Cerebellar cortex (tissue), 1 donor: ENCODE data around the gene FIBCD1.

Experiments
- DNase-seq: peaks from one replicate; pipeline ENCODE4 v3.0.0-alpha.2; 2015; ENCODE audit warnings: low spot score

FIBCD1 gene

DNA sequence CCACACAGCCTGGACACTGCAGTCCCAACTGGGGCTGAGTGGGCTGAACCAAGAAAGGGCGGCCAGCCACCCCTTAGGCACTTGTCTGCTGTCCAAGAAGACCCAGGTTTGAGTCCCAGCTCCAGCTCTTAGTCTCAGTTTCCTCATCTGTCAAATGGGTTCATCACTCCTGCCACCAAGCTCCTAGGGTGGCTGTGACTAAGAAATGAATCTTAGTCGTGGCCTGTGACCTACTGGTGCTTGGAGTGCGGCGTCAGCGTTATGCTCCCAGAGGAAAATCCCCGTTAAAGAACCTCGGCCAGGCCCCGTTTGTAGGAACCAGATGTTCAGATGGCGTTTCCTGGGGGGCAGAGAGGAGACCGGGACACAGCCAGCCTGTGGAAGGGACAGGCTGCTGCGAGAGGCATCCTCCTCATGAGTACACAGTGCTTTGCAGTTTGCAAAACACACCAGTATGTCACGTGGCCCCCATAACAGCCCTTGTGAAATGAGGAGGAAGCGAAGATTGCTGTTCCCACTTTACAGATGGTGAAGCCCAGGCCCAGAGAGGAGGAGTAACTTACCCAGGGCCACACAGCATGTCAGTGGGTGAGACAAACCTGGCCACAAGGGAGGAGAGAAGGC, 3.3 kb downstream of the FIBCD1 start:
- DNase-seq: no peak

DNA sequence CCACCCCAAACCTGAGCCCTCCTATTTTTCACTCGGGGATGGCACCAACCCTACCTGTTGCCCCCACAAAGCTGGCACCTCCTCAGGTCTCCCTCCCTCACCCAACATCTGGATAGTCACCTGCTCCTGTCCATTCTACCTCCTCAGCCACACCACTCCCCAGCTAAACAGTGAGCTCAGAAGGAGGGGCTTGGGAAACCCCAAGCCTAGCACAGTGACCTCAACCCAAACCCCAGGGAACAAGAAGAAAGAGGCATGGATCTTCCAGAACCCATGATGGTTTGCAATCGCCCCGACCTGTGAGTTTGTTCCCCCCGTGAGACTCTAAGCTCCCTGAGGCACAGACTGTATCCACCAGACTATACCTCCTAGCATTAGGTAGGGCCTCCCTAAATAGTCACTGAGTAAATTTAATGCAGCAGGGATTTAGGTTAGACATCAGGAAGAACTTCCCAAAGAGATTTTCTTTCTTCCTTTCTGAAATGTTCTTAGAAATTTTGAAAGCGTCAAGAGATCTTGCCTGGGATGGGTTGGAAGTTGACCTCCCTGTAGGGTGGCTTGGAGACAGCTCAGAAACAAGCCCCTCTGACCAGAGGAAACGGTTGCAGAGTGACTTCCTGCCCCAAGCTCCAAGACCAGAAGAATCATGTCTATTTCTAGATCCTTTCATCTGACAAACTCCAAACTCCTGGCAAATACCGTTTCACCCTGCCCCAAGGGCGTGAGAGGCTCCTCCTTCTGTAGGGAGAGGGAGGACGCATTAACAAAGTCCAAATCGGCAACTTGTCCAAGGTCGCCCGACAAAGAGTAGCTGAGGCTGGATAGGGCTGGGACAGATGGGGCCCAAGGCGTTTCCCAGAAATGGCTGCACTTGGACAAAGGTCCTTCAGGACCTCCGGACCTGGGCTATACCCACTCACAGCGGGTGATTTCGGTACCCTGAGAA, 4.1 kb downstream of the FIBCD1 start:
- no peak for DNase-seq

DNA sequence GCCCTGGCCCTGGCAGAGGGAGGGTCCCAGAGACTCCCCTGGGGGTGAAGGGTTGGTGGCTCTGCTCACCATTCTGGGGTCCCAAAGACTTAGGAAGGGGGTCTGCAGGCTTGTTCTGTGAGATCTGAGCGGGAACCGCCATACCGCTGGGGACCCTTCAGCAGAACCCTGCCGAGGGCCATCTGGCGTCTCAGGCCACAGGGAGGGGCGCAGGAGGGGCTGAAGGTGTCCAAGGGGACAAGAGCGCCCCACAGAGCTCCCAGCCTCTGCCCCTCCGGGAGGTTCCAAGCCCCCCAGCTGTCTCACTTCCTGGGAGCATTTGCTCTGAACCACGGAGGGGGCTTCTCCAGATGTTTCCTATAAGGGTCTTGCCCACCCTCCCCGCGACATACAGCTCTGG, 4.8 kb downstream of the FIBCD1 start:
- DNase-seq: no peak

DNA sequence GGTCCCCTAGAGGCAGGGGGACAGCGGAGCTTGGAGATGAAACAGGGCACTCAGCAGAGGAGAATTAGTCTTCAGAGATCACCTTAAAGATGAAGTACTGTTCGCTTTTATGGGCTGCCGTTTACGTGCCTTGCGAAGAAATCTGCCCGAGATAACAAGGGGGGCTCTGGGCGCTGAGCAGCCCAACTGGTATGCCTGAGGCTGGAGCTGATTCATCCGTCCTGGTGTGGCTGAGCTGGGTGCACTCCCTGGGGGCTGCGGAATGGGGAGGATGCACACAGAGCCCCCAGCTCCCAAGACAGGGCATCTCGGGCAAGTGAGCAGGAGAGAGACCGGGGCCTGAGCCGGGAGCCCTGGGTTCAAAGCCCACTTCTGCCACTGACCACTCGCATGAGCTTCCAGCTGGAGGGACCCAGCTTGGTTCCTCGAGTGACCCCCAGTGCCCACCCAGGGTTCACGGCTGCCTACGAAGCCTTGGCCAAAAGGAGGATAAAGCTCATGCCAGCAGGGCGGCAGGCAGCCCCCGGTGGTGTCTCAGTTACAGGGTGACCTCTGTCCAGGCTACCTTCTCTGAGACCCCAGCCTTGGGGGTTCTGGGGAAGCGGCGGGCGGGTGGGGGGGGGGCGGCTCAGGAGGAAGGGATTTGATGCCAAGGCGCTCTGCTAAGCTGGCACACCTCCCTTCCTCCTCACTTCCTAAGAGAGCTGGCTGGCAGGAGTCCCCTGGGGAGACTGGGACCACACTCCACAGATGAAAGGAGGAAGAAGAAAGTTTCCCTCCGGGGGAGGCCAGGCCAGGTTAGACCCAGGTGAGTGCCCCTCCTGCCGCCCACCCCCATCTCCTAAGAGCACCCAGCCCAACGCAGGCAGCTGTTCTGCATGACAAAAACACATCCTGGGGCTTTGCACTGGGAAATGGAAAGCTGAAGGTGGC, 5.7 kb downstream of the FIBCD1 start:
- no peak for DNase-seq

DNA sequence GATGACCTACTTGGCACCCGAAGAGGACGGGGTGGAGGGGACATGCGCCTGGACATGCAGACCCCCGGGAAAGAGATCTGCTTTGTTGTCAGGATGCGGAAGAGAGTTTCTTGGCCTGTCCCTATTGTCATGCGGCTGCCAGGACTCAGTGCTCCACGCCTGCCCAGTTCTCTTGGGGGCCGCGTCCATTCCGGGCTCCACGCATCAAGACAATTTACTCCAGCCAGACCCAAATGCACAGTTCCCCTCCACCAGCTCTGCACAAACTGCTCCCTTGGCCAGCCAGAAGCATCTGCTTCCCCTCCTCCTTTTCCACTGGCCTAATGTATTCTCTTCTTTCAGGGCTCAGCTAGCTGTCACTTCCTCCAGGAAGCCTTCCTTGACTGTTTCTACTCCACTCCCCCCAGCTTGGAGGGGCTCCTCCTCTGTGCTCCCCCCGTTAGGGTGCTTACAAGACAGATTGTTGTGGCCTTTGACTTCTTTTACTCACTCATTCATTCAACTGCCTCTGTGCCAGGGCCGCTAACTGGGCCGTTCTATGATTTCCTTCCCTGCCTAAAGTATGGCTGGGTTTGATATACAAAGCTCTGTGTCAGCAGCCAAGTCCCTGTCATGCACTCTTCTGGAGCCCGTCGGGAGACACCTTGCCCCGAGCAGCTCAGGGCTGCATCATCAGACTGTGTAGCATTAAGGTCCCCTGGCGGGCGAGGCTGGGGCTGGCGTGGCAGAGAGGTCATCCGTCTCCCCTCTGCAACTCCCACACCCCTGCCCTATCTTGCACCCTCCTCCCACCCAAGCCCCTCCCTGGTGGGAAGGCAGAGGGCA, 6.6 kb downstream of the FIBCD1 start:
- DNase-seq: no peak

DNA sequence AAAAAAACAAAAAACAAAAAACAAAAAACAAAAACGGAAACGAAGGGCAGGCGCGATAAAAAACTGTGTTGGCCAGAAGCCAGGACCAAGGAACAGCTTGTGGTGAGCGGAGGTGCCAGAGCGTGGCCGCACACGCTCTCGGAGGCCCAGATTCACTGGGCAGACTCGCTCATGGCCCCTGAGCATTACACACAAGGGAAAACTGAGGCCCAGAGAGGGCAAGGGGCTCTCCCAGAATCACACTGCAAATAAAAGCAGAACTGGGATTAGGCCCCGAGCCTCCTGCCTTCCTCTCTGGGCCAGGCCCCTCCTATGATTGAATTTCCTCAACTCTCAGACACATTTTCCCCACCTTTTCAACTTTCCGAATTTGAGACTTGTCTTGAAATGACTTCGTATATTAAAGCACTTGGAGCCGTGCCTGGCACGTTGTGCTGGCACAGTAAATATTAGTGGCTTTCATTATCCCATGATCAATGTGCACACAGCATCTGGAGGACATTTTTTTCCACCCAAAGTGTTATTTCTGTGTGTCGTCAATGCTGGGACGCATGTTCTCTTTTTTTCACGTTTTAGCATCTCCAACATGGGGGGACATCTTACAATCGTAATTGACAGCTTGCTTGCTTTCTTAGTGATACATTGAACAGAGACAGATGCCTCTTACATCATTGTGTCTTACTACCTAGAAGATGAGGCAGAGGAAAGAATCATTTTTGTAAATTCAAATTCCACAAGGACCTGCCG, 7.4 kb downstream of the FIBCD1 start:
- DNase-seq: no peak

DNA sequence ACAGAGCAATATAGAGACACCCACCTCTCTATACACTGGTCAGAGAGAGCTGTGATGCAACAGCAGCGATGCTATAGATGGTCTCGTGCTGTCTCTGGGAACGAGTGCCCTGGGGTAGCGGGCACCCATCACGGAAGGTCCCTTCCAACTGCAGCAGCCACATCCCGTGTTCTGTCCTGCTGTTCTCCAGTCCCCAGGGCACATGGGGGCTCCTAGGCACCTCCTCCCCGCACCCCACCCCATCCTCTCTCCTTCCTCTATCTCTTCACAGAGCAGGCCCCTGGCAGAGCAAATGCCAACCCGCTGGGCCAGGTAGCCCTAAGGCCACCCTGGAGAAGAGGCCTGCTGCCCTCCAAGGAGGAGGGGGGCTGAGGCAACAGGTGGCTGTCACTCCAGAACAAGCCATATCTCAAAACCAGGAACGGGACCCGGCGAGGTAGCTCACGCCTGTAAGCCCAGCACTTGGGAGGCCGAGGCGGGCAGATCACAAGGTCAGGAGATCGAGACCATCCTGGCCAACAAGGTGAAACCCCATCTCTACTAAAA, 8.2 kb downstream of the FIBCD1 start:
- no peak for DNase-seq

DNA sequence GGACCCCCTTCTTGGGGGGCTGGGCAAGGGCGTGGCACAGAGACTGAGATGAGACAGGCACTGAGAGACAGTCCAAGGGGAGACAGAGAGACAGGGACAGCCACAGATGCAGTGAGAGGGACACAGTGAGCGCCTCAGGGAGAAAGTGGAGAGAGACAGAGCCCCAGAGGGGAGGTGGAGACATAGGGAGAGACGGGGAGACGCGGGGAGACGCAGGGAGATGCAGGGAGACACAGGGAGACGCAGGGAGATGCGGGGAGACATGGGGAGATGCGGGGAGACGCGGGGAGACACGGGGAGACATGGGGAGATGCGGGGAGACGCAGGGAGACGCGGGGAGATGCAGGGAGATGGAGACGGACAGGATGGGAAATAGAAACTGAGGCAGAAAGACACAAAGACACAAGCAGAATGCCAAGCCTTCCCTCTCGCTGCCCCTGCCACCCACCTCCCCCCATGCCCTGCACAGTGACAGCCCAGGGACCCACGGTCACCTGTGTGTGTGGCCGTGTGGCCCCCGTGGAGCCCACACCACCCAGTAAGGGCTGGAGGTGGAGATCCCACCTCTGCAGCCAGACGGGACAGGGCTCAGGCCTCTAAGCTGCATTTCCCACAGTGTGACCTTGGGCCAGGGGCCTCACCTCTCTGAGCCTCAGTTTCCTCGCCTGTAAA, 8.8 kb downstream of the FIBCD1 start:
- DNase-seq: no peak

DNA sequence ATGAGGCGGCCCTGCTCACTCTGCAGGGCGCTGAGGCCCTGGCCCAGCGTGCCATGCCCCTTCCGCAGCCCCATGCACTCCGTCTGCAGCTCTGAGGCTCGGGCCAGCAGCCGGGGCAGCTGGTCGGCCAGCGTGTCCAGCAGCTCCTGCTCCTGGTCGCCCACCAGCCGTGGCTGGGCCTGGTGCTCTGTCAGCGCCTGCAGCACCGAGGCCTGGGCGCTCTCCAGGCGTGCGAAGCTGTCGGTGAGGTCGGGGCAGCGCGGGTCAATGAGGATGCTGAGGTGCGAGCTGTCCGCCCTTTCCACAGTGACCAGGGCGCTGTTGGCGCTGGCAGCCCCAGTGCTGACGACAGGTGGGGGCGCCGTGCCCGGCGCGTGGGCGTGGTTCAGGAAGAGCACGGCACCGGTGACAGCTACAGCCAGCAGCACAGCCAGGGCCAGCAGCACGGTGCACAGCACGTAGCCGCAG, 9.4 kb downstream of the FIBCD1 start:
- DNase-seq: no peak

DNA sequence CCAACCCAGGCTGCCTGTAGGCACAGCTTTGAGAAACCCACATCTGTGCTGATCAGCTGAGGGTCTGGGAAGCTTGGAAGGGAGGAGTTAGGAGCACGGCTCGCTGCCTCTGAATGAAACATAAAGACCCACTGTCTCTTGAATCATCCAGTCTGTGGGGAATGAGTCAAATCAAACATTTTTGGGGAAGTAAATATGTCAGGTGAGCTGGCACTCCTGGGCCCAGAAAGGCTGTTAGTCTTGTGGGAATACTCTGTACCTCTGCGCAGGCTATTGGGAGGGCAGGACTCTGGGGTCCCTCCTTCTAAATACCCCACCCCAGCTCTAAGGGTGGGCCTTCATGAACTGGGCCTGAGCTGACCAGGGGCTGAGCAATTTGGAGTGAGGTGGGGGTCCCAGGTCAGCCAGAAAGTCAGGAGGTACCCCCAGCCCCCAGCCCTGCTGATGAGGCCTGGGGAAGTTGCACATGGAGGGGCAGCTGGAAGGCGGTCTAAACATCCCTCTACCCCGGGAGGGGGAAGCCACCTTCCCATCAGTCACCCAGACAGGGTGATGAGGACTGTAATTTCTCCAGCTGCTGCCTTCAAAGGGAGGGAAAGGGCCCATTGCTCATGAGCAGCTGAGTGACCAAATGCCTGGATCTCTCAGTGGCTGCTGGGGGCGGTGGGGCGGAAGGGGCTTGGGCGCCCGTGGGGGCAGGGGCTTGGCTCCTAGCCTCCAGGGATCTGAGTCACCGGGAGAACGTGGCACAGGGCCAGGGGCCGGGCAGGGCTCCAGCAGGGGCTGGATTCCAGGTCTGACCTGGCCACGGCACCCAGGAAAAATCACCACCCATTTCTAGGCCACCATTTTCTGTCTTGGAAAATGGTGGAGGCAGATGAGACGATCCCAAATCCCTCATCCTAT, 10.8 kb downstream of the FIBCD1 start:
- DNase-seq: no peak

DNA sequence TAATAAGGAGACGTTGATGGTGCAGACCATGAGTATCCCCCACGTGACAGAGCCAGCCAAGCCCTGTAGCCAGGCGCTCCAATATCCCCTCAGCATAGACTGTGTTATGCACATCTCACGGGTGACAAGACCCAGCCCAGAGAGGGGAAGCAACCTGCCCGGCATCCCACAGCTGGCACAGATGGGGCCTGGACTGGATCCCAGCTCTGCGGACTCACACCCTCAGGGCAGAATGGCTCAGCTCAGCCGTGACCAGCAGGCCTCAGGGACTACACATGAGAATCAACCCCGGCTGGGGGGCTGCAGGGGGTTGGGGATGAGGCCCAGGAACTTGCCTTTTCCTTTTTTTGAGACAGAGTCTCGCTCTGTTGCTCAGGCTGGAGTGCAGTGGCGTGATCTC, 11.7 kb downstream of the FIBCD1 start:
- no peak for DNase-seq

DNA sequence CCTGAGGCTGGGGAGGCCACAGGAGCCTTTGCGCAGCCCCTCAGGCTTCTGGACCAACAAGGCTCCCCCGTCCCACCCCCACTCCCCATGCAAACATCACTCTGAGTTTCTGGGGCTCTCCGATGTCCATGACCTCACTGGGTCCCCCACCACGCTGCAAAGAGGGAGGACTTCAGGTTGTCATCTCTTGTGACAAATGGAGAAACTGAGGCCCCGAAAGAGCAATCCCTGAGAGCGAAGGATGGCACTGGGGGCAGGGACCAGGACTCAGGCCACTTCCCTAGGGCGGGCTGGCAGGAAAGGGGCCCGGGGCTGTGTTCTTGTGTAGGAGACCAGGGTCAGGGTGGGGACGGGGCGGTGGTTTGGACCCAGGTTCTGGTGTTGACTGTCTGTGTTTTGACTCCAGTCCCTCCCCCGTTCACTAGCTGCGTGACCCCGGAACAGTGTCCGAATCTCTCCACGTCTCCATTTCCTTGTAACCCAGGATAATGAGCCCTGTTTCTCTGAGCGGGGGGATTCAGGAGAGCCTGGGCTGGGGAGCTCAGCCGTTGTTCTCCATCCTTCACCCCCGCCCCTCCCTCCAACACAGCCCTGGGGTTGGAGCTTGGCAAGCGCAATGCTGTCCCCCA, 13.9 kb downstream of the FIBCD1 start:
- no peak for DNase-seq

DNA sequence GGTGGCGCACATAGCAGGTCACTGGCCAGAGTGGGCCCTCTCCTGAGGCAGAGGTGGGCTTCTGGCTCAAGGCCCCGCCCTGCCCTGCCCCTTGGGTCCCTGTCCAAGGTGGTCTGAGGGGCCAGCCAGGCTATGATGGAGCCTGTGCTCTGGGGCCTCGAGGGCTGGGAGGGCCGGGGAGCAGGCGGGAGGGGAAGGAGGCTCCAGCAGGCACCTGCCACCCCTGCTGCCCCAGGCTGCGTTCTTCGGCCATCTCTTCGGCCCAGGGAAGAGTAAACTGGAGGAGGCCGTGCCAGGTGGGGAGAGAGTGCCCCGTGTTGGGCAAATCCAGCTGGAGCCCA, 14.6 kb downstream of the FIBCD1 start:
- DNase-seq: no peak

DNA sequence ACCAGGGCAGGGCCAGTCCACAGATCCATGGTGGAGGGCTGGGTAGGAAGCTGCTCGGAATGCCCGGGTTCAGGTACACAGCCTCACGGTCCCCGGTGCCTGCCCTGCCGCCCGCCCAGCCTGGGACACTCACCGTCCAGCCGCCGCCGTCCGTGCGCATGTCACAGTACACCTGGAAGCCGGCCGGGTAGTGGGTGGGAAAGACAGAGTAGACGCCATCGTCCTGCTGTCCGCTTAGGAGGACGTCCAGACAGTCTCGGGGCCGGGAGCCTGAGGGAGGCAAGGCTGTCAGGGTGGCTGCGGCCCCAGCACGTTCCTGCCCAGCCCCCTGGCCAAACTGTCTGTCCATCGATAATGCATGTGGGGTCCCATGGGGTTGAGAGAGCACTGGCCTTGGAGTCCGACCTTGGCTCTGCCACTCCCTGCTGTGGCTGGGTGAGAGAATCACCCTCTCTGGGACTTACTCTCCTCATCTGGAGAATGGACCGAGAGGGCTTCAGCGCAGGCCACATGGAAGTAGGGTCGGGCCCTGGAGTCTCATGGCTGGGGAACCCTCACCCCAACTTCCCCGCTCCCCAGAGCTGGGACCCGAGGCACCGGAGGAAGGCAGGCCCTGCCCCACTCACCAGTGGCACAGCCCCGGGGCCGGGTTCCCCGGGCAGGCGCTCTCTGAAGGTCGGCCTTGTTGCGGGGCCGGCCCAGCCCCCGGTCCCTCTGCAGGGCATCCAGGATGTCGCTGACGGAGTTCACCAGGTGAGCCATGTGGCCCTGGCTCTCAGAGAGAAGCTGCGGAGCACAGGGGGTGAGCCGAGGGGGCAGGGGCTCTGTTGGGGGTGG, 15.2 kb downstream of the FIBCD1 start:
- no peak for DNase-seq

DNA sequence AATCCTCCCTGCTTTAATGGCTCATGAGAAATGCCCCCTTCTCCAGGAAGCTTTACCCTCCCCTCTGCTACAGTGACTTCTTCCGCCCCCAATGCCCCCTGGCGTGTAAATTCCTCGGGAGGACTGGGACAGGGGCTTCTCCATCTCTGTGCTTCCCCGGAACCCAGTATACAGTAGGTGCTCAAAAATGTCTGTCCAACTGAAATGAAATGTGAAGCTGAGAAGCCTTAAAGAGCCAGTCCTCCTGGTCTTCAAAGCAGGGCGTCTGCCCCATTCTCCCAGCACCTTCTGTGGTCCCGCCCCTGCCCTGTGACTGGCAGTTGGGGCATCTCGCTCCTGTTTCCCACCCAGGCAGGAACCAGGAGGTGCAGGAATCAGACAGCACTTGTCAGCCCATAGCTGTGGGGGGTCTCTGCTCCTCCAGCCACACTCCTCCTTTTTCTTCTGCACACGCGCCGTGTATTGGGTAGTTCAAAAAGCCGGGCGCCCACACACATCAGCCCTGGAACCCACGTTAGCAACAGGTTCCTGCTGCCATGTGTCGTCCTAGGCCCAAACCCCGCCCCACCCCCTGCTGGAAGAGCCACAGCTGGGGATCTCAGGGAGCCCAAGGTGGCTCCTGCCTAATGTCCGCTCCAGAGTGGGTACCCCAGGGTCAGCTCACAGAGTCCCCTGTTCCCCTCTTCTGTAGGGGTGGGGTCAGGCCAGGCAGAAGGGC, 16.0 kb downstream of the FIBCD1 start:
- no peak for DNase-seq

DNA sequence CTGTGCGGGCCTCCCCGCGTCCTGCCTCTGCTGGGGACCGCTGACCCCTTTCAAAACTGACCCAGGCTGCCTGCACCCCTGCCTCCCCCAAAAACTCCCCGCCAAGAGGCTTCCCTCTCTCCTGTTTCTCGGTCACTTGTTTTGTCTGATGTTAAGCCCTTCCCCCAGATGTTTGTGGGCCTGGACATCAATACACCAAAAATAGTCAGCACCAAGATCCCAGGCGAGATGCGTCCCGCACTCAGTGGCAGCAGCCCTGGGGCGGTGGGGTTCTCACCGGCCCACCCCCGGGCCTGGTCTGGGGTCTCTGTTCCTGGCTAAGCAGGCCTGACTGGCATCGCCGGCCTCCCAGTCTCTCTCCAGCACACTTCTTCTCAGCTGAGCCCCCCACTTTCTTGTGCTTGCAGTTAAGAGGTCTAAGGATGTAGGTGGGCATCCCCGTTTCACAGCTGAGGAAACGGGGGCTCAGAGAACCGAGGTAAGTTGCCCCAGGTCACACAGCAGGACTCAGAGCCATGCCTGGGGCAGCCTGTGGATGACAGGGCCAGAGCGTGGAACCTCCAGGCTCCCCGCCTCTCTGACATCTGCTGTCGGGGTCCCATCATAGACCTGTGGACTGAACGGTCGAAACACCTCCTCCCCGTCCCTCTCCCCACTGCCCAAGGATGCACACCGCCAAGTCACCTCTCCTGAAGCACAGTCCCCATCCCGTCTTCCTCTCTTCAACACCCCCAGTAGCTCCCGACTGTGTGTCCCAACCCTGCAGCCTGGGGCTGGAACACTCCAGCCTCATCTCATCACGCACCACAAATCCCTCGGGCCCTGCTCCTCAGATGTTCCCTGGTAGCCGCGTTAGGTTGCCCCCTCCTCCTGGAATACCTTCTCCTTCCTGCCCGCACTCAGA, 16.8 kb downstream of the FIBCD1 start:
- no peak for DNase-seq
